CD14-positive monocyte (primary cell): ENCODE data around the gene TNPO3. TPM values are rescaled to one million over a fixed set of nuclear protein-coding genes. Genes with fewer than 3 reads are reported as not detected.

Experiments used
- DNase-seq, 3 donors: peaks; one replicate each; pipeline ENCODE4 v3.0.0-alpha.2; 2011 to 2022
- H2AFZ ChIP-seq: 2 replicates; pipeline ENCODE4 v1.6.0; 2012; ENCODE audit warnings: mild to moderate bottlenecking, low read depth, low read length, inconsistent platforms; ENCODE audit not compliant: insufficient read depth, poor library complexity, severe bottlenecking
- H3K27ac ChIP-seq, 2 donors: 1 replicate in 1 of 2; 2 replicates in 1 of 2; pipeline ENCODE4 v1.5.1; 2012 to 2013; ENCODE audit warnings: low read length in 2 of 2, control low read depth in 1 of 2, inconsistent platforms in 1 of 2, low read depth in 1 of 2, mild to moderate bottlenecking in 1 of 2
- H3K27me3 ChIP-seq, 2 donors: one replicate each; pipeline versions ENCODE4 v1.6.0 to v1.6.1; 2011 to 2013; ENCODE audit warnings: low read length in 2 of 2; ENCODE audit not compliant: control insufficient read depth in 2 of 2, insufficient read depth in 2 of 2
- H3K36me3 ChIP-seq, 2 donors: replicated peaks in 1 of 2; 1 replicate in 1 of 2; 2 replicates in 1 of 2; pipeline versions ENCODE4 v1.5.1 to v1.6.1; 2012 to 2013; ENCODE audit warnings: low read length in 2 of 2, control low read depth in 1 of 2, inconsistent platforms in 1 of 2, mild to moderate bottlenecking in 1 of 2; ENCODE audit not compliant: insufficient read depth in 2 of 2, control insufficient read depth in 1 of 2
- H3K4me1 ChIP-seq, 2 donors: 1 replicate in 1 of 2; 2 replicates in 1 of 2; pipeline versions ENCODE4 v1.5.1 to v1.6.1; 2012 to 2013; ENCODE audit warnings: low read length in 2 of 2, control low read depth in 1 of 2, inconsistent platforms in 1 of 2, mild to moderate bottlenecking in 1 of 2, moderate library complexity in 1 of 2; ENCODE audit not compliant: insufficient read depth in 2 of 2, control insufficient read depth in 1 of 2
- H3K4me2 ChIP-seq: replicated peaks from 2 replicates; pipeline ENCODE3; 2012; ENCODE audit warnings: low read length, moderate library complexity, mild to moderate bottlenecking; ENCODE audit not compliant: poor library complexity, severe bottlenecking; ENCODE audit errors: extremely low read depth
- H3K4me3 ChIP-seq, 3 experiments: fragments of 200-600 bp in 1 of 3; sonication (generic) in 1 of 3; replicated peaks in 1 of 3; 1 replicate in 2 of 3; 2 replicates in 1 of 3; pipeline ENCODE4 v1.5.1; 2011 to 2013; ENCODE audit warnings: low read length in 3 of 3, mild to moderate bottlenecking in 3 of 3, control low read depth in 2 of 3, low read depth in 2 of 3, inconsistent platforms in 1 of 3, moderate library complexity in 1 of 3
- H3K79me2 ChIP-seq: 2 replicates; pipeline ENCODE4 v1.6.0; 2012; ENCODE audit warnings: mild to moderate bottlenecking, control low read depth, inconsistent platforms, low read length, moderate library complexity; ENCODE audit not compliant: insufficient read depth
- H3K9ac ChIP-seq: 2 replicates; pipeline ENCODE4 v1.6.0; 2017; ENCODE audit warnings: low read length, mild to moderate bottlenecking; ENCODE audit not compliant: insufficient read depth, poor library complexity, severe bottlenecking
- H3K9me3 ChIP-seq, 2 donors: replicated peaks in 1 of 2; 1 replicate in 1 of 2; 2 replicates in 1 of 2; pipeline versions ENCODE4 v1.5.1 to v1.6.1; 2012 to 2013; ENCODE audit warnings: low read length in 2 of 2, control low read depth in 1 of 2; ENCODE audit not compliant: control insufficient read depth in 1 of 2, insufficient read depth in 1 of 2
- H4K20me1 ChIP-seq: 2 replicates; pipeline ENCODE4 v1.6.0; 2012; ENCODE audit warnings: mild to moderate bottlenecking, low read length, control low read depth, moderate library complexity; ENCODE audit not compliant: insufficient read depth
- H3K27ac Mint-ChIP-seq, 7 donors: one replicate each; pipeline ENCODE4 v1.8.0; 2020; ENCODE audit warnings: mild to moderate bottlenecking in 7 of 7, mixed read lengths in 7 of 7, moderate library complexity in 6 of 7, inconsistent platforms in 2 of 7
- H3K27me3 Mint-ChIP-seq, 3 donors: one replicate each; pipeline ENCODE4 v1.8.0; 2021 to 2022; ENCODE audit warnings: low read depth in 3 of 3, mild to moderate bottlenecking in 3 of 3, mixed read lengths in 3 of 3, moderate library complexity in 3 of 3, inconsistent platforms in 1 of 3
- H3K36me3 Mint-ChIP-seq, 2 donors: one replicate each; pipeline ENCODE4 v1.8.0; 2020; ENCODE audit warnings: mixed read lengths in 2 of 2, inconsistent platforms in 1 of 2, mild to moderate bottlenecking in 1 of 2
- H3K4me1 Mint-ChIP-seq: one replicate; pipeline ENCODE4 v1.8.0; 2020; ENCODE audit warnings: mild to moderate bottlenecking, mixed read lengths
- H3K4me3 Mint-ChIP-seq, 2 donors: one replicate each; pipeline ENCODE4 v1.8.0; 2020; ENCODE audit warnings: mild to moderate bottlenecking in 2 of 2, mixed read lengths in 2 of 2, moderate library complexity in 1 of 2
- H3K9me3 Mint-ChIP-seq, 7 donors: one replicate each; pipeline ENCODE4 v1.8.0; 2020 to 2022; ENCODE audit warnings: mixed read lengths in 7 of 7, mild to moderate bottlenecking in 6 of 7, moderate library complexity in 6 of 7, inconsistent platforms in 2 of 7
- WGBS: methylation state at CpG from one replicate; pipeline ENCODE4 v1.1.5; 2013; ENCODE audit warnings: missing lambda C conversion rate; ENCODE audit not compliant: insufficient coverage; 5-methylcytosine and 5-hydroxymethylcytosine counted together
- intact Hi-C, 2 donors: fragments of 100-400 bp; cut with micrococcal nuclease; formaldehyde crosslinking; loops; one replicate each; pipeline versions ENCODE4 v1.15.0 to v1.15.1; 2023
- polyA plus RNA-seq, 3 donors: library from polyadenylated mRNA; depleted of rRNA in 1 of 3; unstranded in 2 of 3; stranded (reverse) in 1 of 3; fragments of 300-500 nt in 2 of 3; fragments of >200 nt in 1 of 3; fragmentation: Illumina TruSeq in 2 of 3; gene quantifications; 1 replicate in 2 of 3; 2 replicates in 1 of 3; pipeline ENCODE4 v1.2.3, GENCODE V29; 2012 to 2021
- TF ChIP-seq, protein P1 (sequence below): fragments of 200-600 bp; IDR thresholded peaks from one replicate; pipeline ENCODE4 v1.8.0; 2022; ENCODE audit warnings: antibody characterized with exemption, mild to moderate bottlenecking

The TNPO3 gene
- polyA plus RNA-seq, 3 donors, result 17.0 to 23.8 (median 19.7) TPM

GRCh38 chr7:128961030-128961659 is 93.8 kb downstream of the TNPO3 start:
- Histone ChIP-seq H3K4me3 (no peak overlapping the region), H3K79me2 (no peaks in the 10 kb centered on the region), H3K4me1 (peaks cover 0 to 3% of the 10 kb centered on the region in 2 donors), H3K27ac (no peak overlapping the region), H3K9ac (no peak overlapping the region), H3K36me3 (peaks cover 60 to 93% of the 10 kb centered on the region in 2 donors), H3K9me3 (no peaks in the 10 kb centered on the region), H3K27me3 (no peaks in the 10 kb centered on the region), H2AFZ (no peak overlapping the region), H4K20me1 (peaks cover 6% of the 10 kb centered on the region), H3K4me2 (no peak overlapping the region)
- H3K4me1 Mint-ChIP-seq, result peaks cover 7% of the 10 kb centered on the region
- no CpG with 5 or more reads among the region's 8 CpGs for WGBS
- no peak for DNase-seq
- peak overlapping the region in 1 of 7 donors; percentile 29 for H3K27ac Mint-ChIP-seq
- H3K4me3 Mint-ChIP-seq, result no peak overlapping the region
- no peaks in the 10 kb centered on the region for H3K9me3 Mint-ChIP-seq
- H3K27me3 Mint-ChIP-seq, result no peaks in the 10 kb centered on the region
- H3K36me3 Mint-ChIP-seq, result peaks cover 74 to 89% of the 10 kb centered on the region in 2 donors
- TF ChIP-seq, protein P1, sequence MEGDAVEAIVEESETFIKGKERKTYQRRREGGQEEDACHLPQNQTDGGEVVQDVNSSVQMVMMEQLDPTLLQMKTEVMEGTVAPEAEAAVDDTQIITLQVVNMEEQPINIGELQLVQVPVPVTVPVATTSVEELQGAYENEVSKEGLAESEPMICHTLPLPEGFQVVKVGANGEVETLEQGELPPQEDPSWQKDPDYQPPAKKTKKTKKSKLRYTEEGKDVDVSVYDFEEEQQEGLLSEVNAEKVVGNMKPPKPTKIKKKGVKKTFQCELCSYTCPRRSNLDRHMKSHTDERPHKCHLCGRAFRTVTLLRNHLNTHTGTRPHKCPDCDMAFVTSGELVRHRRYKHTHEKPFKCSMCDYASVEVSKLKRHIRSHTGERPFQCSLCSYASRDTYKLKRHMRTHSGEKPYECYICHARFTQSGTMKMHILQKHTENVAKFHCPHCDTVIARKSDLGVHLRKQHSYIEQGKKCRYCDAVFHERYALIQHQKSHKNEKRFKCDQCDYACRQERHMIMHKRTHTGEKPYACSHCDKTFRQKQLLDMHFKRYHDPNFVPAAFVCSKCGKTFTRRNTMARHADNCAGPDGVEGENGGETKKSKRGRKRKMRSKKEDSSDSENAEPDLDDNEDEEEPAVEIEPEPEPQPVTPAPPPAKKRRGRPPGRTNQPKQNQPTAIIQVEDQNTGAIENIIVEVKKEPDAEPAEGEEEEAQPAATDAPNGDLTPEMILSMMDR, result no peak
- intact Hi-C loops, result no loop called here

GRCh38 chr7:128959296-128959695 is 95.6 kb downstream of the TNPO3 start:
- Histone ChIP-seq H3K79me2 (no peaks in the 10 kb centered on the region), H3K9ac (no peak overlapping the region), H3K4me2 (no peak overlapping the region), H3K9me3 (no peaks in the 10 kb centered on the region), H3K4me3 (no peak overlapping the region), H2AFZ (no peak overlapping the region), H3K4me1 (peaks cover 0 to 3% of the 10 kb centered on the region in 2 donors), H3K27me3 (no peaks in the 10 kb centered on the region), H4K20me1 (peaks cover 10% of the 10 kb centered on the region), H3K36me3 (peaks cover 60 to 92% of the 10 kb centered on the region in 2 donors), H3K27ac (no peak overlapping the region)
- no peaks in the 10 kb centered on the region for H3K9me3 Mint-ChIP-seq
- WGBS, result 96% methylated on average over 4 of the region's 4 CpGs
- peaks cover 74 to 90% of the 10 kb centered on the region in 2 donors for H3K36me3 Mint-ChIP-seq
- H3K27me3 Mint-ChIP-seq, result no peaks in the 10 kb centered on the region
- peak overlapping the region in 1 of 7 donors; percentile 37 for H3K27ac Mint-ChIP-seq
- DNase-seq, result no peak
- intact Hi-C loops, result no loop called here
- H3K4me1 Mint-ChIP-seq, result peaks cover 14% of the 10 kb centered on the region
- TF ChIP-seq, protein P1, result no peak
- H3K4me3 Mint-ChIP-seq, result no peak overlapping the region
